ENCODE results near the gene RANBP17.
"Not testable (repeated sequence)": the region's sequence is repeated elsewhere in the genome, so short reads cannot be mapped to it uniquely, and the experiment has no call there.

RANBP17 gene

DNA sequence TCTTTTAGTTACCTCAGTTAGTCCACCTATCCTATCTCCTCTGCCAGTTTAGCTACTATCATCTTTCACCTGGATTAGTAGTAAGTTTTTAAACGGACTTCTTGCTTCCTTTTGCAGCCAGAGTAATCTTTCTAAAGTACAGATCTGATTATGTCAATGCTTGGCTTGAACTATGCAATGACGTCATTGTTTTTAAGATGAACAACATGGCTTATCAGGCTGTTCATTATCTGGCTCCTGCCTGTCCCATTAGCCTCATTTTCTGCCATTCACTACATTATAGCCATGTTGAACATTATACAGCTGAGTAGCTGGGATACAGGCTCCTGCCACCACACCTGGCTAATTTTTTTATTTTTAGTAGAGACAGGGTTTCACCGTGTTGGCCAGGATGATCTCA lies 98.7 kb downstream of the RANBP17 start:
- no peak for DNase-seq

DNA sequence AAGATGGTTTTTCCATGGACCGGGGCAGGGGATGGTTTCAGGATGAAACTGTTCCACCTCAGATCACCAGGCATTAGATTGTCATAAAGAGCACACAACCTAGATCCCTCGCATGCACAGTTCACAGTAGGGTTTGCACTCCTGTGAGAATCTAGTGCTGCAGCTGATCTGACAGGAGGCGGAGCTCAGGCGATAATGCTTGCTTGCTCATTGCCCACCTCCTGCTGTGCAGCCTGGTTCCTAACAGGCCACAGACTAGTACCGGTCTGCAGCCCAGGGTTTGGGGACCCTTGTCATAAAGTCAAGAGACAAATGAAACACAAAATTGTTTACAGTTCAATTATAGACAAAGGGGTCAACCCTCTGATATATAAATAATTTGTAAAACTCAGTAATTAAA lies 101.7 kb downstream of the RANBP17 start:
- no peak for DNase-seq

DNA sequence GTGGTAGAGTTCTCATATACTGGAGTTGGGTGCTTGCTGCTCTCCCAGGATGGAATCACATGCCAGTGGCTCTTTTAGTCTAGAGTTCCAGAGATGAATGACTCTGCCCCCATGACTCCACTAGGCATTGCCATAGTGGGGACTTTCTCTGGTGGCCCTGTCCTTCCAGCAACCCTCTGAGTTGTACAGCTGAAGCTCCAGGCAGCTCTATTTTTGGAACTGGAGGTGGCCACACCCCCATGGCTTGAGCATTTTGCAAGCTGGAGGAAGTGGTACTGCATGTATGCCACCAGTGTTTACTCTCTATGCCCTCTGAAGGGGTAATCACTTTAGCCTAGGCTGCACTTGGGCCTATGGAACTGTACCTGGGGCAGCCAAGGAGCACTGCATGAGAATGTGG lies 112.6 kb downstream of the RANBP17 start:
- no peak for DNase-seq

DNA sequence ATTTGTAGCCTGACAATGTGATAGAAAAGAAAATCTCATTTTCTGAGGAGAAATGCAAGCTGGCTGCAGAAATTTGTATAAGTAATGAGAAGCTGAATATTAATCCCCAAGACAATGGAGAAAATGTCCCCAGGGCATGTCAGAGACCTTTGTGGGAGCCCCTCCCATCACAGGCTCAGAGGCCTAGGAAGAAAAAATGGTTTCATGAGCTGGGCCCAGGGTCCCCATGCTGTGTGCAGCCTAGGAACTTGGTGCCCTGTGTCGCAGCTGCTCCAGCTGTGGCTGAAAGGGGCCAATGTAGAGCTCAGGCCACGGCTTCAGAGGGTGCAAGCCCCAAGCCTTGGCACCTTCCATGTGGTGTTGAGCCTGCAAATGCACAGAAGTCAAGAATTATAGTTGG lies 118.4 kb downstream of the RANBP17 start:
- DNase-seq, result not testable (repeated sequence)

DNA sequence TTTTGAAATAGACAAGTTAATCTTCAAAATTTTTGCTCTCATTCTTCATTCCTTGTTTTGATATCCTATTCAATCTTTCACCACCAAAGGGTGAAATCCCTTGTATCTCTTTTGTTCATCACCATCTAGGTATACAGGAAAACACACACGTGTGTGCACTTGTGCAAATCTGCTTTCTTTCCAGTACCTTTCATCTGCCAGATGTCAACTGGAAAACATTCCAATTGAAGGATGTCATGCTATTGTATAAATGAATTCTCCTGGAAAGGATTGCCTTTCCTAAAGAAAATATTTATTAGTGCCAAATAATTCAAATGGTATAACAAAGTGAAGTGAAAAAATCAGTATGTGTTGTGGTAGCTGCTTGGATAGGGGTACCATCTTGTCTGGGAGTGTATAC lies 123.7 kb downstream of the RANBP17 start:
- DNase-seq, result no peak

DNA sequence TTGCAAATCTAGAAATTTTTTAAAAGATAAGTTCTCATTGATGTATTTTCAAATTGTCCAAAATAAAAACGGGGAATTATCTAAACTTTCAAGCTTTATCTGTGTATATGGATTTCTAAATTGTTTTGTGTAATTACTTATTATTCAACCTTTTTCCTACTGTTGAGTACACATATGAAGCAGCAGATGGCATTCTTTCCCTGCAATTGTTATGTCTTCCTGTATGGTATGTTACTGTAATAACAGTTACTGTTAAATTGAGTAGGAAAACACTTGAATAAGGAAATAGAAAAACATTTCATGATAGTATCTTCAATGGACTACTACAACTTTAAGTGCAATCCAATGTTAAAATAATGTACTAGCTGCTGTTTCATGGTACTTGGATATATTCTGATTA lies 124.8 kb downstream of the RANBP17 start:
- no peak for DNase-seq

DNA sequence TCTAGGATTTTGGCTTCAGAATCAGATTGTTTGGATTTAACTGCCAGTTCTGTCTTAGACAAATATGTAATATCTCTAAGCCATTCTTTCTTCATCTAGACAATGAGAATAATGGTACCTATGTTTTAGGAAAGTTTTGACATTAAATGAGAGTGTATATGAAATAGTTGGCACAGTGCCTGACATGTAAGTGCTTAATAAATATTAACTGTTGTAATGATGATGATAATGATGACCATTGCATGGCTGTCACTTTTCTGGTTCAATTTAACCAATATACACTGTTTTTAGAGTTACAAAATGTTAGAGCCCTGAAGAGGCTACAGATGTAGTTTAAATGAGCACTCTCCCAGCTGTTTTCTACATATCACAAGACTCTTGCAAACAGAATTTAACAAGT lies 131.7 kb downstream of the RANBP17 start:
- DNase-seq, result no peak

DNA sequence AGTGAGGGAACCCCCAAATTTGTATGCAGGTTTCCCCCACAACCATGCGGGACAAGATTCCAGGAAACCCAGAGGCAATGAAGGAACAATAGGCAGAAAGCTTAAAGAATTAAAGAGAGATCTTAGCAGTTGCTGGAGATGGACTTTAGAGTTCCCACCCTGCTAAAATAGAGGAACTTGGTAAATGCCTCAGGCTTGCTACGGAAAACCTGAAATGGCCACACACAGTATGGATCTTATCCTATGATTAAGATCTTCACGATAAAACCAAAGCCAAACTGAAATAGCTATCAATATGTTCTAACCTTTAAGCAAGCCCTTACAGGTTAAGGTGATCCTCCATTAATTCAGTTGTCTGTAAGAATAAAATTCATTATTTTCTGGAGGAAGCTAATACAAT lies 148.3 kb downstream of the RANBP17 start:
- DNase-seq, result no peak

DNA sequence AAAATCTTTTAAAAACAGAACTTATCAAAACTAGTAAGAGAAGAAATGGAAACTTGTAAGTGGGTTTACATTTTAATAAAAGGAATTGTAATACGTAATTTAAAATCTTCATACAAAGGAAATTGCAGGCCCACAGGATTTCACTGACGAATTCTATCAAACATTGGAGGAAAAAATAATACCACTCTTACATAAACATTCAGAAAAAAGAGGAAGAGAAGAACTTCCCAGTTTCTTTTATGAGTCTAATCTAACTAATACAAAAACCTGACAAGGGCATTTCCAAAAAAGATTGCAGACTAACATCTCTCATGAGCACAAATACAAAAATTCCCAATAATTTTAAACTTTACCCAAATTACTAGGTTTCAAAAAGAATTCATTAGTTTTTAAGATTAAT lies 149.0 kb downstream of the RANBP17 start:
- no peak for DNase-seq

DNA sequence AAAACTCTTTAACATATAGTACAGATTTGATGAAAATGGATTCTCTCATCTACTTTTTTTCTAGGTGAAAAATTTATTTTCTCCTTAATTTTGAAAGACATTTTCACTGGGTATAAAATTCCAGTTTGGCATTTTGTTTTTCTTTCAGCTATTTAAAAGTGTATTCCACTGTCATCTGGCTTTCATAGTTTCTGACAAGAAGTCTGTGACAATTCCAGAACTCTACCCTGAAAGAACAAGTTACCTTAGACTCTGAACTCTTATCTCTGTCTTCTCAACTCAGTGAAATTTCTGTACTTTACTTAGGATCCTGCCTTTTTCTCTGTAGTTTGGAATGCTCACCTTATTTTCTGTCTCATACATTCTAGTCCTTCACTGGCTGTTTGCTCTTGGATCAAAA lies 161.7 kb downstream of the RANBP17 start:
- DNase-seq, result no peak

DNA sequence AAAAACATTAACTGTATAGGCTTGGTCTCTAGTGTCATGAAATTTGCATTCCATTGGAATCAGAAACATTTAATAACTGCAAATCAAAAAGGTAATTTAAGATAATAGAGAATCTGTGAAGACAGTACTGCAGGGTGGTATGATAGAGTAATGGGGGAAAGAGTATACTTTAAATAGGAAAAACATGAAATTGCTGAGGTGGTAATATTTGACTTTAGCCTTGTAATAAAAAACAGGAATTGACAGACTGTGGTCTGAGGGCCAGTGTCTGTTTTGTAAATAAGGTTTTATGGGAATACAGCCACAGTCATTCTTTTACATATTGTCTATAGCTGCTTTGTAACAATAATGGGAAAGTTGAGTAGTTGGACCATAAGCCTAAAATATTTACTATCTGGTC lies 162.3 kb downstream of the RANBP17 start:
- no peak for DNase-seq

DNA sequence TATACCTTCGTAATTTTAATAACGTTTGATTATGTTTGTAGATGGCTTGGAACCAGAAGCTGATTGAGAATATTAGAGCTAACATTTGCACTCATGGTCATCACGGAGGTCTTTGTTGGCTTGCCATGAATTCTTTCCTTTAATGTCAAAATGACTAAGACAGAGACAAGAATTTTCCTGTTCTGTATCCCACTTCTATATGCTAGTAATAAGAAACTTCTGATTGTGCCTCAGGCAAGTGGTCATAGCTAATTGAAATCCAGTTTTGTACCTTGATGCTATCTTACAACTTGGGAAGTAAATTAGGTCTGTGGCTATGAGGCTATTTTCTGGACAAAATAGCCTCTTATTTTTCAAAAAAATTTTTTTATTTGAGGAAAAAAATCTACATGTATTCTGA lies 167.6 kb downstream of the RANBP17 start:
- DNase-seq, result no peak

DNA sequence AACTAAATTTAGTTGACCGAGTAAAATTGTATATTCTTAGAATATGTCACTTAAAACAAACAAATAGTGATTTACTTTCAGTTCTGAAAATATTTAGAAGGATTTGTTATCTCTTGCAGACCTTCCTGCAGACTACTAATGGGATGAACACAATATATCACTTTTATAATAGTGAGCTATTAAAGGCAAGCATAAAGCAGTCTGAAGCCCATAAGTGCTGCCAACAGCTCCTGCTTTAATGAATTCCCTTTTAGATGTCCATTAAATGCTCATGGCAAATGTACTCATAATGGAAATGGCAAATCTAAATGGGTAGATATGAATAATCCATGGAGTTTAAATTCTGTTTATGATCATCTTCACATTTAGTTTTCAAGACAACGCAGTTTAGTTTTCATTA lies 170.2 kb downstream of the RANBP17 start:
- no peak for DNase-seq

DNA sequence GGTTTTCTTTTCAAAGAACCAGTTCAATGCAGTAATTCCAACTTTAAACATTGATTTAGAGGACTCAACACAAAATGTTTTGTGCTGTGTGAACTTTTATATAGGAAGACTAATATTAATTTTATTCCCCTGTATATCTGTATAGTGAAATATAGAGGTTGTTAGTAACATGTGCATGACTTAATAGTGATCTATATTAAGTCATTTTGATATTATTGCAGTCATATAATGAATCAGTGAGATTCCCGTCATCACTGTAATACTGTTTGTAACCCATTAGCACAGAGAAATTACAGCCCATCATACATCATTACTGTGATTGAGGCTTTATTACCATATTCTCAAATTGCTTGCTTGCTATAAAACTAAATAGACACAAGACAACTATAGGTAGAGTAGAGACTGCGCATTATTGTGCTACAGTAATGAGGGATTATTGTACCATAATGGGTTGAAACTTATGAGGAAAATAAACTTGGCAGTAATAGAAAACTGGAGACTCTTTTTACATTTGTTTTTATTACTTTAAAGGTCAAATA lies 170.7 kb downstream of the RANBP17 start:
- DNase-seq, result no peak

DNA sequence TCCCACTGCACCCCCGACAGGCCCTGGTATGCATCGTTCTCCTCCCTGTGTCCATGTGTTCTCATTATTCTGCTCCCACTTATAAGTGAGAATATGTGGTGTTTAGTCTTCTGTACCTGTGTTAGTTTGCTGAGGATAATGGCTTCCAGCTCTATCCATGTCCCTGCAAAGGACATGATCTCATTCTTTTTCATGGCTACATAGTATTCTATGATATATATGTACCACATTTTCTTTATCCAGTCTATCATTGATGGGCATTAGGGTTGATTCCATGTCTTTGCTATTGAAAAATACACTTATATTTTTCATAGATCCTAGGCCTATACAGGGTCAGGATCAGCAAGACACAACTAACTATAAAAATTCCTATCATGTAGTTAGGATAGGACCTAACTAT lies 180.1 kb downstream of the RANBP17 start:
- DNase-seq, result not testable (repeated sequence)

DNA sequence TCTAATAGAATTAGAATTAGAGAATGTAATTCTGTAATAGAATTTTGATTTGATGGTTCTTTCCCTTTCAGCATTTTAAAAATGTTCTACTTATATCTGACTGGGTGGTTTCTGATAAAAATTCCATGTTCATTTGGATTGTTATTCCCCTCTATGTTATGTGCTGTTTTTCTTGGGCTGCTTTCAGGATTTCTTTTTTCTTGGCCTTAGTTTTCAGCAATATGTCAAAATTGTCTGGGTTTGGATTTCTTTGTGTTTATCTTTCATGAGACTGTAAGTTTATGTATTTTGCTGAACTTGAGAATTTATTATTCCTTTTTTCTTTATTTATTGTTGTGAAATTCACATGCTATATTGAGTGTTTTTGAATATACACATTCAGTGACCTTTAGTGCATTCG lies 189.1 kb downstream of the RANBP17 start:
- no peak for DNase-seq

DNA sequence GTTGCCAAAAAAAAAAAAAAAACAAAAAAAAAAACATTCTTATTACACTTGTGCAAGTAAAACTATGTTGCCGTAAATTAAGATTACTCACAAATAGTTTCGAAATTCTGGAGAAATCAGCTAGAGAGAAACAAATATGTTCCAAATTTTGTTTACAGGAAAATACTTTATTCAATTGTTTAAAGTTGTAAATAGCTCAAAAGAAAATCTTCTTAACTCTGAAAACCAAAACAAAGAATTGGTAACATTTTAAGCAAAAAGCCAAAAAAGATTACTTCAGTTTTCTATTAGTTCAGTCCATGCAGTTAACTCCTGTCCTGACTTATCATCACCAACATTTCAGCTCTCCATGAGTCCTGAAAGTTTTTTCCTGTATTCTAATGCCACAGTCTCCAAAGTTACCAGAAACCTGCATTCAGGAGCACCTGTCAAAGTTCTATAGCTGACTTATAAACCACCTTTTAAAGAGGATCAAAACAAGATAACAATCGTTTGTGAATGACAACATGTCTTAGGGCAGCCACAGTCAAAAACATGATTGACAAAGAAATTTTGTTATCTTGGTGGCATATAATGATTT lies 194.1 kb downstream of the RANBP17 start:
- no peak for DNase-seq

DNA sequence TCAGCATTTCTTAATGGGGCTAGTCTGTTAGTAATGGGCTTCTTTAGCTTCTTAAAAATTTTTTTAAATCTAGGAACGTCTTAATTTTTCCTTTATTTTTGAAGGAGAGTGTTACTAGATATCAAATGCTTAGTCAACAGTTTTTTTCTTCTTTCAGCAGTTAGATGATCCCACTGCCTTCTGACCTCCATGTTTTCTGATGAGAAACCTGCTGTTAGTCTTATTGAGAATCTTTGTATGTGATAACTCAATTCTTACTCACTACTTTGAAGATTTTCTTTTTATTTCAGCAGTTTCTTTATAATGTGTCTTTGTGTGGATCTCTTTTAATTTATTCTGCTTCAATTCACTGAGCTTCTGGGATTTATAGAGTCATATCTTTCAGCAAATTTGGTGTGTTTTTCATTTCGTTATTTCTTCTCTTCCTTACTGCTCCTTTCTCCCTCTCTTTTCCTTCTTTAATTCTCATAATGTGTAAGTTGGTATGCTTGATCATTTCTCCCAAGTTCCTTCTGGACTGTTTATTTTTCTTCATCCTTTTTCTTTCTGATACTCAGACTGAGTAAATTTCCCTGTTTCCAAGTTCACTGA lies 205.8 kb downstream of the RANBP17 start:
- no peak for DNase-seq

DNA sequence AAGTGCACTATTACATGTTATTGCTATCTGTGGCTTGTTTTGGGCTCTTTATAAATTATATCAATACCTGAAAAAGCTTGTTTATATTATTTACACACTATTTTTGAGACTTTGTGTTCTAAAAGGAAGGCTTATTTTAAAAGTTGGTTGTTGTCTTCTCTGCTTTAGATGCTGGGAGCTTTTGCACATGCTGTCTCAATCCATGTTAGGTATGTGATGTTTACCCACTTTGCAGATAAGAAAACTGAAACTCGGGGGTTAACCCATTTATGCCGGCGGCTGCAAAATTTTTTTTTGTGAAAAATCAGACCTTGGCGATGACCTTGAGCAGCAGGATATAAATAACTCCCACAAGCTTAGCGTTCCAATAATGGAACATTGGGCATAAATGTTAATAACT lies 212.9 kb downstream of the RANBP17 start:
- no peak for DNase-seq

DNA sequence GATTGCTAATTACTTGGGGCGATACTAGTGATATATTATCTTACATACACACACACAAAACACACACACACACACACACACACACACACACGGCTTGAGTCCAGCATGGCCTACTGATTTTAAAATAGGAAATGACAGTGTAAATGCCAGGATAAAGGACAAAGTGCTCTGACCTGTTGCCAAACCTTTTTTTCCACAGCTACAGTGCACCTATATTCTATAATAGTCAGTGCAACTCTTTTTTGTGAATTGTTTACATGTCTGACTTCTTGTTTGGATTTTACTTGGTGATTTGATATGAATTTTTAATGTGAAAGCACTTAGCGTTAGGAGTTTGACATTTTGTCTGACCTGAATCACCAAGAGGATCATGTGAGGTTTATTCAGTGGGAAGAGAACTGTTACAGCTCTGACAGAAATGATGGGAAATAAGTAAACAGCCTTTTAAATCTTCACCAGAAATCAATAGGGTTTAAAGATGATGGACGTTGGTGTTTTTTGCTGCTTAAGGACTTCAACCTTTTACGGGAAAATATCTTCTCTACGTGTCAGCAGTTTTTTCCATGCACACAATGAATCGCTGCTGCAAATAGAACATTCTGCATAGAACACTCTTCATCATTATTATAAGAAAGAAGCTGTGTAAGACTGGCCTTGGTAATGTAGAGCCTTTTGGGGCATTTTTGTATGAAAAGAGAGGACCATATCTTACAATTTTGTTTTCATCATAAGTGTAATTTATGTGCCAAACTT lies 218.5 kb downstream of the RANBP17 start:
- DNase-seq, result no peak

DNA sequence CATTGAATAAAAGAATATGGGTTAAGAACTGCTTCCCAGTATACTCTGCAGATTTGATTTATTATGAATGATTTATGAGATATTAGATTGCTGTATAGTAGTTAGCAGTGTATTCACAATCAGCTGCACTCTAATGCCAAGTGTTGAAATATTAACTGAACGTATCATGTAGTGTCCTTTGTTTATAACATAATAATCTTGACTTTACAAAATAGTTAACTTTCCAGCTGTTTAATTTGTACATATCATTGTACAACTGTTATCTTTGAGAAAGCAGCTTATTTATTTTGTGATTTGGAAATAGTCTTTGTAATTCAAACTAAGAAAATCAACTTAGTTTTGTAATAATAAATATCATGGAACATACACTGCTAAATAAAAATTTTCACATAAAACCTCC lies 219.5 kb downstream of the RANBP17 start:
- no peak for DNase-seq

DNA sequence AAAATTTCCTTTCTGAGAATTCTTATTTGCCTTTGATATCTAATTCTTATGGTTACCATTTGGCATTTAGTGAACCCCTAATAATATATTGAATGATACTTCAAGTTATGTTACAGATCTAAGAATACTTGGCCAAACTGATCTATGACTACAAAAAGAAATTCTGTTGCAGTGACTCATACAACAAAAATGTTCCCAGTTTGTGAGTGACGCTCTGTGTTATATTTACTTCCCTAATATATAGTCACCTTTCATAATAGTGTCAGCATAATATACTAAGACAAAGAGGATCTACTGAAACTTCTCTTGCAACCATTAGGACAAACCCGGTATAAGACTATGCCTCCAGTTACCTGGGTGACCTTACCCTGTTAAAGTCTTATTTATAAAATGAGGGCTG lies 230.4 kb downstream of the RANBP17 start:
- no peak for DNase-seq

DNA sequence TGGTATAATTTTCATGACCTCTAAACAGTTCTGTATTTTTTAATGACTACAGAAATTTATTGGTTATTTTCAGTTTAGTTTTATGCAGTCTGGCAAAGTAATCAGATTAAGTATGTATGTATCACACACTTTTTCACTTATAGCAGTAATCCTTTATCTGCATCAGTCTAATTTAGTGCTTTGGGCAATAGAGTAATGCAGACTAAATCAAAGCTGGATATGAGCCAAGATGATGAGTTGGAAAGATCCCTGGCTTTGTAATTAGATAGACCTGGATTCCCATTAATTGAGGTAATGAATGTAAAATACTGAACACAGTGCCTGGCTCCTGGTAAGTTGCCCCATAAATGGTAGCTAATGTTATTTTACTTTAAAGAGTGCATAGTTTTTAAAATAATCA lies 231.8 kb downstream of the RANBP17 start:
- no peak for DNase-seq

DNA sequence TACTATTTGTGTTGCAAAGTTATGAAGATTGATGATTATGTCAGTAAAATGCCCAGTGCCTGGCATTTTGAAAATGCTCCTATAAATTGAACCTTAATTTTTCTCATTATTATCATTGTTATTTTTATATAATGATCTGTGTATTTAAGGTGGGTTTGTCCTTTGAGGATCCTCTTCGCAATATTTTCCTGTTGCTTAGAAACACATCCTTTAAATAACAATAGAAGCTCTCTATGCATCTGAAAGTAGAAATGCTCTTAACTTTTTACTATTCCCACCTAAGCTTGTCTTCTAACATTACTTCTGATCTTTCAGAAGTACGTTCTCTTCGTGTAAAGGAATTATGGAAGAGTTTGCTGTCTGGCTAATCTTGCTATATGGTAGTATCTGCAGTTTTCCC lies 232.5 kb downstream of the RANBP17 start:
- no peak for DNase-seq

Measured in KG1 (cell line).